Left hindlimb (tissue), 1 donor: ENCODE measurements around the gene RUNDC3A.

ENCODE experiments used
- DNase-seq: peaks from one replicate; pipeline ENCODE4 v3.0.0-alpha.2; 2018

RUNDC3A gene

DNA sequence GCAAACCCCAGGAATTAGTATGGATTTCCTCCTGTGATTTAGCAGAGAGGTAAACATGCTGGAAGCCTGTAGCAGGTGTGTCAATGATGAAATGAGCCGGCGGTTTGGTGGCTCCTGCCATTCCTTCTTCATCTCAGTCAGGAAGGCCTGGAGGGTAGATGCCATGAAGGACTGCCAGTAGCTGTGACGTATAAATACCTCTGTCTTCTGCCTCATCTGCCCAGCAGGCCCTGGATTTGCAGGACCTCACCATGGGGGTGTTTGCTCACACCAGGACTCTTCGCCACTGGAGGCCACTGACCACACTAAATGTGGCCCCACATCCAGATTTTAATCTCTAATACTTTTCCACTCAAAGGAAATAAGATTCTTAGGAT is 24.4 kb upstream of the RUNDC3A start:
- DNase-seq: no peak

DNA sequence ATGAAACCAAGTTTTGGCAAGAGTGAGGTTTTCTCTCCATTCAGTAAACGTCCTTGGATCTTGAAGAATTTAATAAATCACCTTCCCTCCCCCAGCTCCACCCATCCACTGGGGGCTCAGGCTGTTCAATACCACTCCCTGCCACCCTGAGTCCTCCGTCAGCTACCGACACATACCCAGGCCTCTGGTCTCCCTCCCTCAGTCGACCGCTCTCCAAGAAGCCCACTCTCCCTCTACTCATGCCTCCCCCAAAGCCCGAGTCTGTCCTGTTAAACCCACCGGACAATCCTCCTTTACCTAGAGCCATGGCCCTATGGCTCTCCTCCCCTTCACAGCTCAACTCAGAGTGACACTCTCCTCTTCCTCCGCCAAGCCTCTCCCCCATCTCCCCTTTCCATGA is 20.8 kb upstream of the RUNDC3A start:
- no peak for DNase-seq

DNA sequence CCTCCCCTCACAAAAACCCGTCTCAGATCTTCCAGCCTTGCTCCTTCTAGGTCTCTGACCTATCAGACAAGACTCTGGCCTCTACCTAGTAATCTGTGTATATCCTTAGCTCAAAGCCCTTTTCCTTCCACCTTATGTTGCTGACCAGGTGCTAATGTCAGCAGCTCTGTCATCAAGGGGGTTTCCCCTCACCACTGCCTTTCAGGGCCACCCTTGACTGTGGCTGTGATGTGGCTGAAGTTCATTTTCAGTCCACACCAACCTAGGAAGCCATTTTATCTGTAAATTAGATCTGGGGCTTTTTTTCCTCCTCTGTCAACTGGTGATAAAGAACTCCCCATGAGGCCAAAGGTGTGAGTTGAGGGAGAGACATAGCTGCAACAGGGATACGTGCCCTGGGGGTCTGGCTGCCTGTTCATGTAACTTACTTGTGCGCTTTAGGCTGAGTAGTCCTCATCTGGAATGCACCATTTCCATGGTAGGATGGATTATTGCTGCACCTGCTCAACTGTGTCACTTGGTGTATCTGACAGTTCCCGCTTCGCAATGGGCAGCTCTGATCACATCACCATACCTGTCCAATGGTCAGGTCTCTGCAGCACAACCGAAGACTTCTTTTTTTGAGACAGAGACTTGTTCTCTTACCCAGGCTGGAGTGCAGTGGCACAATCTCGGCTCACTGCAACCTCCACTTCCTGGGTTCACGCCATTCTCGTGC is 14.7 kb upstream of the RUNDC3A start:
- DNase-seq: no peak

DNA sequence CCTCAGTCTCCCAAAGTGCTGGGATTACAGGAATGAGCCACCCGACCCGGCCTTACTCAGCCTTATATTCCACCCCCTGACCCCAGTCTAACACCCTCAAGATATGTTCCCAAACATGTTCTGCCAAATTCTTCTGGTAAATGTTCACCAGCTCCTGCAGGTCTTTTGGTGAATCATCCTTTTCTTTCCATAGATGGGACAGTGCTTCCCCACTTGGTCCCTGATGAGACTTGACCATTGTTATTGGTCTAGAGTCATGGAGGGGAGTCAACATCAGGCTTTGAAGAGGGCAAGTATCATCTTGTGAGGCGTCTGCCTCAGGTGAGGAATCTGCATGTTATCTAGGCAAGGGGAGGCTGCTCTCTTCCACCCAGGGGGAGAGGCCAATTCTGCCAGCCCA is 10.4 kb upstream of the RUNDC3A start:
- no peak for DNase-seq

DNA sequence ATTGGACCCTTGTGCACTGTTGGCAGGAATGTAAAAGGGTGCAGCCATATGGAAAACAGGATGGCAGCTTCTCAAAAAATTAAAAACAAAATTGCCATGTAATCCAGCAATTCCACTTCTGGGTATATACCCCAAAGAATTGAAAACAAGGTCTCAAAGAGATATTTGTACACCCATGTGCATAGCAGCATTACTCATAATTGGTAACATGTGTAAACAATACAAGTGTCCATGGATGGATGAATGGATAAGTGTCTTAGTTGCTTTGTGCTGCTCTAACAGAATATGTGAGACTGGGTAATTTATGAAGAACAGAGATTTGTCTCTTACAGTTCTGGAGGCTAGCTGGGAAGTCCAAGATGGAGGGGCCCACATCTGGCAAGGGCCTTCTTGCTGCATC is 3.8 kb upstream of the RUNDC3A start:
- no peak for DNase-seq

DNA sequence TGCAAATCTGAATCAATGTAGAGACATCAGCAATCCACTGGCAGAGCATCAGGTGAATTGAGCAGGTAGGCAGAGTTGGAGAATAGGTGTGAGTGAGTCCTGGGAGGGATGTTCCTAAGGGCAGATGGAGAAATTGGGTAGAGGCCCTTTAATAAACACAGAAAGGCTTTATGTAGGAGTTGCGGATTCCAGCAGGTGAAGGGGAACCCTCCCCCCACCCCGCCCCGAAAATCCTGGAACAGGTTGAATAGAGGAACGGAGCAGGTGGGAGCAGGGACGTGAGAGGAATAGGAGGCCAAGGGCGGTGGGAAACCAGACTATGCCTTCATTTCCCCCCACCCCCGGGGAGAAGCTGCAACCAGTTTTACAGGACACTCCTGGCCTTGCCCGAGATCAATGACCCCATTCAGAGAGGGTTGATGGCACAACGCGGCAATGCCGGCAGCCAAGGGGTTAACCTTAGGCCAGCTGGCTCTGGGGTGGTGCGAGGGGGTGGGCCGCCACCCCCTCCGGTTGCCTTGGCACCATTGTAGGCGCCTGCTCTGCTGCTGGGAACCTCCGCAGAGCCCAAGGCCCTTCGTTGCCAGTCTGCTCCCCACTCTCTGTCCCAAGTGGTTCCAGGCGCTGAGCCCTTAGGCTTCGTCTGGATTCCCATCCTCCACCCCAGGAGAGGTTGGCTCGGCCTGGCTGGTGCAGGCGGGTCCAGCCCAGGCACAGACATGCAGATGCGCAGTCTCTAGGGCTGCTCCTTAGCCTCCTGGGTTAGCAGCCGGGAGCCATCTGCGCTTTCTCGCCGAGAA is 814 bp upstream of the RUNDC3A start:
- no peak for DNase-seq

DNA sequence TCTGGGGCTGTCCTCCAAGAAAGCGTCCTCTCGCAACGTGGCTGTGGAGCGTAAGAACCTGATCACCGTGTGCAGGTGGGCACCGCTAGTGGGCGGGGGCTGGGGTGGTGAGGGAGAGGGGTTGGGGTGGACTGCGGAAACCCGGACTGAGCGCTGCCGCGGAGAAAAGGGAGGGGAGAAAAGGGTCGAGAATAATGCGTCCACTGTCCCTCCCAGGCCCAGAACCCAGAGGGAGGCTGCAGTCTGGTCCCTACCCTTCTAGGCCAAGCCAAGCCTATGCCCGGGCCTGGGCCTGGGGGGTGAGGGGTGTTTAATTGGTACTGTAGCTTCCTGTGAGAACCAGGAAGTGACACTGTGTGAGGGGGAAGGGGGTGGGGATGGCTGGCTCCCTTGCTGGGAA is 464 bp downstream of the RUNDC3A start:
- no peak for DNase-seq

DNA sequence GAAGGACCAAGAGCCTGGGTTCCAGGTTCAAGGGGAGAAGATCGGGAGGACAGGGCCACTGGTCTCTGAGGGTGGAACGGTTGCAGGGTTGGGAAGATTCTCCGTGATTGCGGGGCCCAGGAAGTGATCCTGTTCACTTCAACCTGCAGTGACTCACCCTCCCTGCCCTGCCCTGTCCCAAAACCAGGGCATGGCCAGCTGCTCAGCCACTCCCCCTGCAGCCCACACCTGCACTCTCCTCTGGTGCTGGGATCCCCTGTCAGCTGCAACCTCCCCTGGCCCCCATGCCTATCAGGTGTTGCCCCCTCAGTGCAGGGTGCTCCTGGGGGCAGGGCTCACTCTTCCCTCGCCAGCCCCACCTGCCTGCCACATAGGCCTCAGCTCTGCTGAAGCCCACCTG is 1.1 kb downstream of the RUNDC3A start:
- no peak for DNase-seq

DNA sequence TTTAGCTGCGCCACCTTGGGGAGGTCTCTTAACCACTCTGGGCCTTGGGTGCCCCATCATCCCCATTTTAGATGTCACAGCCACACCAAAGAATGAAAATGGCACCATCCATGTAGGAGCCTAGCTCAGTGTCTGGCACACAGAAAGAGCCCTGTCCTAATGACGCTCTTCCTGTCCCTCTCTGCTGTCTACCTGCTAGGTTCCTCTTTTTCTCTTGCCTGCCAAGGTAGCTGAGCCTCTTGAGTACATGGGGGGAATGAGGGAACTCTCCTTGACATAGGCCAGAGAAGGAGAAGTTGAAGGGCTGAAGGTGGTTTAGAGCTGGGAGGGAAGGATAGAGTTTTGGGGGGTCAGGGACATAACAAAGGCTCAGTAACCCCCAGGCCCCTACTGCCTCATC is 1.8 kb downstream of the RUNDC3A start:
- DNase-seq: no peak

DNA sequence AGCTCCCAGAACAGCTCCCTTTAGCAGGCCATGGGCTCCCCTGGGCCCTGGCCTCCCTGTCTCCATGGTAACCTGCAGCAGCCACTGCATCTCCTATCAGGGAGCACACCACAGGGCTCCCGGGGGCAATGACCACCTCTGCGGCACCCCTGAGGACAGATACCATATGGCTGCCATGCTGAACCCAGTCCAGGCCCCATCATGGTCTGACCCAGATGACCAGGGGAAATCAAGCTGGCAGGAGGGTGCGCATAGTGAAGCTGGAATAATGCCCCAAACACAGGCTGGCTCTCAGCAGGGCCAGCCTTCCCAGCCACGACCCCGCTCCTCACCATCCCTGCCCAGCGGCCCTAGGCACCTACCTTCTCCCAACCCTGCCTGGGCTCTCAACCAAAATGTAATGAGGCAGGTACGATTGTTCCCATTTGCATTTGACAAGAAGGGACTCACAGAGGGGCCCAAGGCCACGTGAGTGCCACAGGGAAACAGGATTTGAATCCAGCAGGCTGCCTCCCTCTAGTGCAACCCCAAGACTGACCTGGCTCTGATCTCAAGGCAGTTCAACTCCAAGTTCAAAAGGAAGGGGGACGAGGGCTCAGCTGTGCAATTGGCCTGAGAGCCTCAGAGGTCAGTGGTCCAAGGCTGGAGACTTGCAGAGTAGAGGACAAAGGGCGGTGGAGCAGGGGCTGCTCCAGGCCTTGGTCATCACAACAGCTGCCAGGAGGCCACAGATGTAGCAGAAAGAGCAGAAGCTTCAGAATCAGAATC is 2.4 kb downstream of the RUNDC3A start:
- DNase-seq: no peak

DNA sequence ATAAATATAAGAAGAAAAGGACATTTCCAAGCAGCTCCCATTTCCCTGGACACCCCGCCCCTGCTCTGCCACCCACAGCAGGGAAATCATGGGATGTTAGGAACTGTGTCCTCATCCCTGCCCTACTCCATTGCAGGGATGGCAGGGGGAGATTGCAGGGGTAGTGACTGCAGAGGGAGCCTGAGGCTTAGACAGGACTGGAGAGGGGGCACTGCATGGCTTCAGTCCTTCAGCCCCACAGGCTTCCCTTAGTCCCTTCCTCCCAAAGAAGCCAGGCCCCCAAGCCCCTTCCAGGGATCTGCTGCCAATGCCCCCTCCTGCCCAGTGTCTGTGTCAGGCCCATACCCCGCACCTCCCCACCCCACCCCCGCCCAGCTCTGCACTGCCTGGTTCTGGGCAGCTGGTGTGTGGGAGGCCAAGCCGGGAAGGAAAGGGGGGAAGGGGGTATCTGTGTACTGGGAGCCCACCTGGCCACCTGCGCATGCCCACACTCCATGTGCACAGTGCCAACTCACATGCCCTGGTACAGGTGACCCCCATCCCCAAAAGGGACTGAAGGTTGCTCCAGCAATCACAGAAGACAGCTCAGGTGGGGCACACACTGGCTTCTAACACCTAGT is 3.3 kb downstream of the RUNDC3A start:
- DNase-seq: no peak

DNA sequence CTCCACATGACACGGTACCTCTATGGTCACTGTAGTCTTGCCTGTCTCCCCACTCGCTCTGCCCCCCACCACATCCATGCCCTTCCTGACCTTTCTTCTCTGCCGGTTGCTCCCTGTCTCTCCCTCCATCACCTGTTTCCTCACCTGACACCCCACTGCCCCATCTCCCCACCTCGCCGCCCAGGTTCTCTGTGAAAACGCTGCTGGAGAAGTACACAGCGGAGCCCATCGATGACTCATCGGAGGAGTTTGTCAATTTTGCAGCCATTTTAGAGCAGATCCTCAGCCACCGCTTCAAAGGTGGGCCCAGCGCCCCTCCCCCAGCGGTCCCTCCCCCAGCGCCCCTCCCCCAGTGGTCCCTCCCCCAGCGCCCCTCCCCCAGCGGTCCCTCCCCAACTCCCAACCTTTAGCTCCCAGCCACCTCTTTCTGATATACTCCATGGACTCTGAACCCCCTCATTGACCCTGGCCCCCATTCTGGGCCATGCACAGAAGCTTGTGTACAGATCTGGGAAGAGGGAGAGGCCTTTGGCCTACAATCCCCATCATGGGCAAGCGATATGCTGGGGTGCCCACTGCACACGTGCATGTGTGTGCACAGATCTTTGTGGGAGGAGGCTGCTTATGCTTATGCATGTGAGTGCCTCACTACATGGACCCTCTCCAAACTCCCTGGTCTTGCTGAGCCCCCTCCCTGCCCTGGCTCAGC is 4.1 kb downstream of the RUNDC3A start:
- DNase-seq: no peak

DNA sequence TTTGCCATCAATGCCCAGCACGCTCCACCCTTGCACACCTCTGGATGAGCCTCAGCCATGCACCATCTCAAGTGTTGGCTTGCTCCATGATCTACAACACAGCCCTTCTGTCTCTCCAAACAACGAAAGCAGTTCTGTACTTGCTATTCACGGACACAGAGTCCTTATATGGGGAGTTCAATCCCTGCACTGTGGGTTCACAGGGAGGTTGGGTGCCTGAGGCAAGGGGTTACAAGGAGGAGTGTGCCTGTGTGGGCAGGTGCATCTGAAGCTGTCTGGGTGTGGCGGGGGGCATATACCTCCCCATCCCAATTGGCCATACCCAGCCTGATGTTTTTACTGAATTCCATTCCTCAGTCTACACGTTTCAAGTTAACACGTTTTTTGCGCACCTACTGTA is 5.6 kb downstream of the RUNDC3A start:
- no peak for DNase-seq

DNA sequence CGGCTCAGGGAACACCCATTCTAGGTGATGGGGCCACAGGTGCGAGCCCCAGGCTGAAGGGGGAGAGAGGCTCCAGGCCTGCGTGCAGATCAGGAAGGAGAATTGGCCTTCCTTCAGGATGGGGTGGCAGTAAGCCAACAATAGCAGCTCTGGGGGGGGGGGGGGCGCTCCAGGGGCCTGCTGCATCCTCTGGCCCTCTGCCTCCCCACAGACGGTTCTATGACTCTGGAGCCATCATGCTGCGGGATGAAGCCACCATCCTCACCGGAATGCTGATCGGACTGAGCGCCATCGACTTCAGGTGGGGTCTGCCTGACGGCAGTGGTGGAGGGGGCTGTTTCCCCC is 6.1 kb downstream of the RUNDC3A start:
- no peak for DNase-seq

DNA sequence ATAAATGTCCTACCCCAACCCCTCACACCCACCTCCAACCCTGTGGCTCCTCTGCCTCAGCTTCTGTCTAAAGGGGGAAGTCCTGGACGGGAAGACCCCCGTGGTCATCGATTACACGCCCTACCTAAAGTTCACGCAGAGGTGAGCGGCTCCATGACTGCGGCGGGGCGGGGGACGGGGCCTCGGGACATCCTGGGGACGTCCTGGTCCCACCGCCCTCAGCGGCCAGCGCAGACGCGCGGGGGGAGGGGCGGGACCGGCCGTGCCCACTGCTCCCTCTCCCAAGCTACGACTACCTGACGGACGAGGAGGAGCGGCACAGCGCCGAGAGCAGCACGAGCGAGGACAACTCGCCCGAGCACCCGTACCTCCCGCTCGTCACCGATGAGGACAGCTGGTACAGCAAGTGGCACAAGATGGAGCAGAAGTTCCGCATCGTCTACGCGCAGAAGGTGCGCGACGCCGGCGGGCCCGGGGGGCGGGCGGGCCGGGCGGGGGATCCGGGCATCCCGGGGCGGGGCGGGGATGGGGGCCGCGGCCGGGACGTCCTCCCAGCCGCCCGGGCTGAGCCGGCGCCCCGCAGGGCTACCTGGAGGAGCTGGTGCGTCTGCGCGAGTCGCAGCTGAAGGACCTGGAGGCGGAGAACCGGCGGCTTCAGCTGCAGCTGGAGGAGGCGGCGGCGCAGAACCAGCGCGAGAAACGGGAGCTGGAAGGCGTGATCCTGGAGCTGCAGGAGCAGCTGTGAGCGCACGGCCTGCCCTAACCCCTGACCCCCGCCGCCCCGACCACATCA is 6.7 kb downstream of the RUNDC3A start:
- no peak for DNase-seq

DNA sequence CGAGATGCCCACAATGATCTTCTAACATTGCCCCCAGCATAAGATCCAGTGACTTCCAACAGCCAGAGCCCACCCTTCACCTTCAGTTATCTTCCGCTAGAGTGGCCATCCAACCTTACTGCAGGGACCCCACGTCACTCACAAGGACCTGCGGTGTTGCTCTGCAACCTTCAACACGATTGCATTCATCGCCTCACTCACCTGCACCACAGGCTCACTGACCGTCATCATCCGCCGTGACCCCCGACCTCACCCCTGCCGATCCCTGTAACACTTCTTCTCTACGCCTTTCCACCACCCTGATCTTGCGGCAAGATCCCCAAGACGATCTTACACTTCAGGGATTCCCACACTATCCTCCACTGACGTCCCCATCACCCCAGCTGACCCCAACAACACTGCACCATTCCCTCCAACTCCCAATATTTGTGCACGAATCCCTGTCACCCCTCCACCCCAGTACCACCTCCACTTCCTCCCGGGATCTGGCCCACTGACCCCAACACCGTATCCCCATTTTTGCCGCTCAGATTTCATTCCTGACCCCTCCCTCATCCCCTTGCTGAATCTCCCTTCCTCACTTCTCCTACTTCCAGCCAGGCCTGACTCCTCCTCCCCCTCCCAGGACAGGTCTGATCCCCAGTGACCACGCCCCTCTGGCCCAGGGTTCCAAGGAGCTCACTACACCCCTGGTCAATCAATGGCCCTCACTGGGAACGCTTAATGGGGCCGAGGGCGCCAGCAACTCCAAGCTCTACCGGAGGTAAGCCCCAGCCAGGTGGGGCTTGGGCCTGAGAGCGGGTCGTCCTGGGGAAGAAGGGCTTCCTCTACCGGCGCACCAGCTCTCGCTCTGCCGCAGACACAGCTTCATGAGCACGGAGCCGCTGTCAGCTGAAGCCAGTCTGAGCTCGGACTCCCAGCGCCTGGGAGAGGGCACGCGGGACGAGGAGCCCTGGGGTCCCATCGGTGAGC is 7.6 kb downstream of the RUNDC3A start:
- no peak for DNase-seq

DNA sequence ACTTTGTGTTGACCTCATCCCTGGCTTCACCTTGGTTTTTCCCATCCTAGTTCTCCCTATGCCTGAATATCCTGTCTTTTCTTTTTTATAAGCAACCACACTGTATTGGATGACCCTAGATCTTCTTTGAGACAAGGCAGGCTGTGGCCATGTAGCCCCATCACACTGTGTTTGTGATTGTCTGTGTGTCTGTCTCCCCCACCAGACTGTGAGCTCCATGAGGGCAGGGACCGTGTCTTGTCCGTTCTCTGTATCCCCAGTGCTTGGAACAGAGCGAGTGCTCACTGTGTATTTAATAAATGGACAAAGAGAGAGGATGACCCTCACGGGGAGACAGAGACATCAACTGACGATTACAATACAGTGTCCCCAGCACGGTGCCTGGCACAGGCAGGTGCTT is 9.1 kb downstream of the RUNDC3A start:
- no peak for DNase-seq

DNA sequence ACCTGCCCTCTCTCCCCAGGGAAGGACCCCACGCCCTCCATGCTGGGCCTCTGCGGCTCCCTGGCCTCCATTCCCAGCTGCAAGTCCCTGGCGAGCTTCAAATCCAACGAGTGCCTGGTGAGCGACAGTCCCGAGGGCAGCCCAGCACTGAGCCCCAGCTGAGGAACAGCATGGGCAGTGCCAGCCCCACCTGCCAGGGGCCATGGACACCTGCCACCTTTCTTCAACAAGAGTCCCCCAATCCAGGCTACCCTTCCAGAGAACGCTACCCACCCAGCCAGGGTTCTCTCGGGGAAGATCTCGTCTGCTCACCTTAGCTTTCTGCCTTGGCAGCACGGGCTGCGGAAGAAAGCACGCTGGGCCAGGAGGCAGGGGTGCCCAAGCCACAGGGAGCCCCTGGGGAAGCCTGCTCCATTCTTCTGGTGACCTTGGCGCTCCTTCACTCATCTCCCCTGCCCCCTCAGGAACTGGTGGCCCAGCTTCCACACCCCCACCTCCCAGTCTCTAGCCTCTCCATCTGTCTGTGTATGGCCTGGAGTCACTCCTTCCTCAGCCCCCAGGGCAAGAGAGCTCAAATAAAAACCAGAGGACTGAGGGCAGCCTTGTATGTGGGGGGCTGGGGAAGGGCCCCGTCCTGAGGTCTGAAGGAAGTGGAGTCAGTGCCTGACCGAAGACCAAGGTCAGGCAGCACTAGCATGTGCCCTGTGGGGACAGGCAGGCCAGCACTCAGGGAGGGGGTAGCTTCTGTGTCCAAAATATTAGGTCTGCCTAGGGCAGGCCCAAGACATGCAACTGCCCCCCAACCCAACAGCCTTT is 9.9 kb downstream of the RUNDC3A start:
- DNase-seq: no peak

DNA sequence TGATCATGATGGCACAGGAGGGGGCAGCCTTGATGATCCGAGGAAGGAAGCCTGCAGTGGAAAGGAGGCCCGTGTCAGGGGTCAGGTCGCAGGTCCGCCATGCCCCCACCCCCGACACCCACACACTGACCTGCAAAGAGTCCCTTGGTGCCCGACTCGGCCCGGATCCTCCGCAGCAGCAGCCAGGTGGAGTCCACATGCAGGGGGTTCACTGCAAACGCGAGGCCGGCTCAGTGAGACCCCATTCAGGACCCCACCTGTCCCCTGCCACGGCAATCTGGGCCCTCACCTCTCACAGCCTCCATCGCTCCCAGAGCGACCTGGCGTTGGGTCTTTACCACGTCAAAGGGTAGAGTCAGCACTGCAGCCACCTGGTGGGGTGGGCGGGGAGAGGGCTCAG is 11.7 kb downstream of the RUNDC3A start:
- DNase-seq: no peak
